ENCODE results near the gene NOC2L.

Gene NOC2L

DNA sequence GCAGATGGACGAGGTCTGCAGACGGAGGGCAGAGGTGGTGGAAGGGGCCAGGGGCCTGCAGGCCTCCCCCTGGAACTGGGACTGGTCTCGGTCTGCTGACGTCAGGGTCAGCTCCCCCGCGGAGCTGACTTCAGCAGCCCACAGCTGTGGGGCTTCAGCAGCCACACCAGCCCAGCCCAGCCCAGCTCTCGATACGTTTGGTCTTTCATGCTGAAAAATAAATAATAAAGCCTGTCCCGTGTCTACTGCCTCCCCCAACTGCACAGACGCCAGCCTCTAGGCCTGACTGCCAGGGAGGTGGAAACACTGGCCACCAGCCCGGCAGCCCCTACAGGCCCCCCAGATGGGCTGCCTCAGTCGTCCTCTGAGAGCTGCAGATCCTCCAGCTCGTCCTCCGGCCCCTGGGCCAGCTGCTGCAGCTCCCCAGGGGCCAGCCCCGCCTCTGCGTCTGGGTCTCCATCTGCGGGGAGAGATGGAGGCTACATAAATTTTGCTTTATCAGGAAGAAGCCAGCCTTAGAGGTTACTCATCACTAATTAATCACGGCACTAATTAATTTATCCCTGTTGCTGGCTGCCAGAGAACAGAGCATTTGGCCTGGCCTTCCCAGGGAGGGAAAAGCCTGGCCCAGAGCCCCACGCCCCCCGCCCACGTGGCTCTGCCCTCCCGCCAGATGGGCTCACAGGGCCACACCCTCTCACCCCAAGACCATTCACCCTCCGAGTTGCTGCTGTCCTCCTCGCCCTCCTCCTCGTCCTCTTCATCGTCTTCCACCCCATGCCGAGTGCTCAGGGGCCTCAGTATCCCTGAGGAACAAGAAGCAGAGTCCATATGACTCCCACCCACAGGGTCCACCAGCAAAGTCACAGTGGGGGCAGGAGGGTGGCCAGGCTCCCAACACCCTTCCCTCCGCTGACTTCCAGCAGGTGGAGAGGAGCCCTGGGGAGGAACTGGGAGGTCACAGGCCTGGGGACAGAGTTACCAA lies 14.4 kb downstream of the NOC2L start:
- no peak overlapping the region for H3K4me3 ChIP-seq (ENCODE audit: low read depth, low read length)

DNA sequence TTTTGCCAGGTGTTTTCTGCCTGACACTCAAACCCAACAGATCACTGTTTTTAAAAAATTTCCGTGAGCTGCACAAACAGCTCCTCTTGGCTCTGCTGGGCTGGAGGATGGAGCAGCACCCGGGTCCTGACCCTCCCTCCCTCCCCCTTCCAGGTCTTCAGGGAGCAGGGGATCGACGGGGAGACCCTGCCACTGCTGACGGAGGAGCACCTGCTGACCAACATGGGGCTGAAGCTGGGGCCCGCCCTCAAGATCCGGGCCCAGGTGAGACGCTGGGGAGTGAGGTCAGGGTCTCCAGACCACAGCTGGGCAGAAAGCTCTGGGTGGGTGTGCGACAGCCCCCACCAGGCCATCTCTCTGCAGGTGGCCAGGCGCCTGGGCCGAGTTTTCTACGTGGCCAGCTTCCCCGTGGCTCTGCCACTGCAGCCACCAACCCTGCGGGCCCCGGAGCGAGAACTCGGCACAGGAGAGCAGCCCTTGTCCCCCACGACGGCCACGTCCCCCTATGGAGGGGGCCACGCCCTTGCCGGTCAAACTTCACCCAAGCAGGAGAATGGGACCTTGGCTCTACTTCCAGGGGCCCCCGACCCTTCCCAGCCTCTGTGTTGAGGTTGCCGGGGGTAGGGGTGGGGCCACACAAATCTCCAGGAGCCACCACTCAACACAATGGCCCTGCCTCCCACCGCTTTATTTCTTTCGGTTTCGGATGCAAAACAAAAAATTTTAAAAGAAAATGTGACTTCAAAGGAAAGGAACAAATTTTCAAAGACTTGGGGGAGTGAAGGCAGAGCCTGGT lies 15.3 kb downstream of the NOC2L start:
- H3K4me3 ChIP-seq (ENCODE audit: low read depth, low read length): no peak overlapping the region

- no peak overlapping the region for H3K4me3 ChIP-seq (ENCODE audit: low read depth, low read length)
Measured at GRCh38 chr1:942864-943533, 16.1 kb downstream of the NOC2L start.

GRCh38 chr1:942411-942821 lies 16.6 kb downstream of the NOC2L start:
- H3K4me3 ChIP-seq (ENCODE audit: low read depth, low read length): peak overlapping the region; percentile 8

- no peak overlapping the region for H3K4me3 ChIP-seq (ENCODE audit: low read depth, low read length)
Measured at GRCh38 chr1:941588-942383, 17.3 kb downstream of the NOC2L start.

- peak overlapping the region; percentile 2 for H3K4me3 ChIP-seq (ENCODE audit: low read depth, low read length)
Measured at GRCh38 chr1:941015-941587, 18.0 kb downstream of the NOC2L start.

GRCh38 chr1:940107-941014 lies 18.7 kb downstream of the NOC2L start:
- H3K4me3 ChIP-seq (ENCODE audit: low read depth, low read length): no peak overlapping the region

DNA sequence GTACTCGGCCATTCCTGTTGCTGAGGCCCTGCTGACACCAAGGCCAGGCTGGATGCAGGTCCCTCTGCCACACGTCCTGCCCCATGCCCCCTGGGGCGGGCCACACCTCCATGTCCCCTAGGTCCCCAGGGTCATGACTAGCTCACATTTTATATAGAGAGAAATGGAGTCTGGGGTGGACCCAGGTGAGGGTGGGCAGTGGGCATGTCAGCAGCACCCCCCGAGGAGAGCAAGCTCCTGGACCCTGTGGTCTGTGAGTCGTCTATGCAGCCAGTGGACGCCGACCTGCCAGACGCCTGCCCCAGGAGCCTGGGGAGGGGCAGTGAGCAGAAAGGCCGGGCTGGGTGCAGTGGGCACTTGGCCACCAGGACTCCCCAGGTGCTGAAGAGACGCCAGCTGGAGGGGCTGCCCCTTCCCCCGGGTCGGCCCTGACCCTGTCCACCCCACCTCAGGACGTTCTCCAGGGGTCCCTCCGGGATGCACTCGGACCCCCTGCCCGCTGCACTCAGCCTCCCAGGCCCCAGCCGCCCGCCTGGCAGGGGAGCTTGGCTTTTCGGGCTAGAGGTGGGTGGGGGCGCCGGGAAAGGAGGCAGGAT lies 19.4 kb downstream of the NOC2L start:
- H3K4me3 ChIP-seq (ENCODE audit: low read depth, low read length): no peak overlapping the region

GRCh38 chr1:938711-939489 lies 20.2 kb downstream of the NOC2L start:
- H3K4me3 ChIP-seq (ENCODE audit: low read depth, low read length): no peak overlapping the region

DNA sequence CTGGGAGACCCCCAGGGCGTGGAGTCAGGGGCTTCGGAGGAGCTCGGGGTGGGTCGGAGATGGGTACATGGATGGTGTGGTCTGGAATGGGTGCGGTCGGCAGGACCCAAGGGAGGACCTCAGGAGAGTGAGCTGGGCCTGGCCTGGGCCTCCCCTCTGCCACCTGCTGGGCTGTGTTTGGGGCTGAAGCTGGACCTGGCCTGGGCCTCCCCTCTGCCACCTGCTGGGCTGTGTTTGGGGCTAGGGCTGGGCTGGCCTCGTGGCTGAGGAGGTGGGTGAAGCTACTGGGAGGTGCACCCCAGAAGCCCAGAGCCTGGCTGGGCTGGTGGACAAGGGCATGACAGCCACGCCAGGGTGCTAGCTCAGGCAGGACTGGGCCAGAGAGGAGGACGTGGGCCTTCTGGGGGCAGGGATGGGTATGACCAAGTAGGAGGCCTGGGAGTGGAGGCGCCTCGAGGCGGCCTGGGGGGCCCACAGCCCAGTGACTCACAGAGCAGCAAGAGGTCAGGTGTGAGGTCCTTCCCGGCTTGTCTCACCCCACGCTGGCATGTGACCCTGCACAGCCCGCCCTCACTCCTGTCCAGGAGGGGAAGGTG lies 20.9 kb downstream of the NOC2L start:
- H3K4me3 ChIP-seq (ENCODE audit: low read depth, low read length): no peak overlapping the region

- H3K4me3 ChIP-seq (ENCODE audit: low read depth, low read length): no peak overlapping the region
Measured at GRCh38 chr1:937521-937920, 21.5 kb downstream of the NOC2L start.

DNA sequence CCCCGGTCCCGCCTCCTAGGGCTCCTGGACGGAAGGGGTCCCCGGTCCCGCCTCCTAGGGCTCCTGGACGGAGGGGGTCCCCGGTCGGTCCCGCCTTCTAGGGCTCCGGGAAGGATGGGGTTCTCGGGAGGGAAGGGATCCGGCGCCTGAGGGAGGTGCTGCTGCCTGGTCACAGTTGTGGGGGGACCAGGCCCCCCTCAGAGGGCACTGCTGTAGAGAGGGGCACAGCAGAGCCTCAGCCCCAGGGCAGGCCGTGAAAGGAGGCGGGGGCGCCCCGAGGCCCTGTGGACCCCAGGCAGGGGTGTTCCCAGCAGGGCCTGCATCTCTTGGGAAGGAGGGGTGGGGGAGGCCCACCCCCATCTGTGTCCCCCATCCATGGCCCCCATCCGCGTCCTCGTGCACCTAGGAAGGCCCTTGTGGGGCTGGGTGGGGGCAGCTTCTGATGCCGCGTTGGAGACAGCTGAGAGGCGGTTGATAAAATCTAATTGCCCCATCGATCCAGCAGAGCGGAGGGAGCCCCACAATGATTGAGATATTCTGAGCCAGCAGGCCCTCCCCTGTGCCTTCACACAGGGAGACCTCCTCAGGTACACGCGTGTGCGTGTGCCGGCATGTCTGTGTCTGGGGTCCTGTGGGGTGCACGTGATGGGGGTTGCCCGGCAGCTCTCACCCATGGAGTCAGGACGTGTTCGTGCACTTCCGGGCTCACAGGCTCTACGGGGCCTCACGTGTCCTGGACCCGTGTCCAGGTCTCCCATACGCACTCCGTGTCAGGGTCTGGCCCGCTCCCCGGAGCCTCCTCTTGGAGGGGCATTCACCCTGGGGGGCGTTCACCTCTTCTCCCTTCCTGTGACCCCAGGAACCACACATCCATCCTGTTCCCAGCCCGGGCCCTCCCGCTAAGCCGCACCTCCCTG lies 22.4 kb downstream of the NOC2L start:
- no peak overlapping the region for H3K4me3 ChIP-seq (ENCODE audit: low read depth, low read length)

- H3K4me3 ChIP-seq (ENCODE audit: low read depth, low read length): no peak overlapping the region
Measured at GRCh38 chr1:935751-936231, 23.3 kb downstream of the NOC2L start.

DNA sequence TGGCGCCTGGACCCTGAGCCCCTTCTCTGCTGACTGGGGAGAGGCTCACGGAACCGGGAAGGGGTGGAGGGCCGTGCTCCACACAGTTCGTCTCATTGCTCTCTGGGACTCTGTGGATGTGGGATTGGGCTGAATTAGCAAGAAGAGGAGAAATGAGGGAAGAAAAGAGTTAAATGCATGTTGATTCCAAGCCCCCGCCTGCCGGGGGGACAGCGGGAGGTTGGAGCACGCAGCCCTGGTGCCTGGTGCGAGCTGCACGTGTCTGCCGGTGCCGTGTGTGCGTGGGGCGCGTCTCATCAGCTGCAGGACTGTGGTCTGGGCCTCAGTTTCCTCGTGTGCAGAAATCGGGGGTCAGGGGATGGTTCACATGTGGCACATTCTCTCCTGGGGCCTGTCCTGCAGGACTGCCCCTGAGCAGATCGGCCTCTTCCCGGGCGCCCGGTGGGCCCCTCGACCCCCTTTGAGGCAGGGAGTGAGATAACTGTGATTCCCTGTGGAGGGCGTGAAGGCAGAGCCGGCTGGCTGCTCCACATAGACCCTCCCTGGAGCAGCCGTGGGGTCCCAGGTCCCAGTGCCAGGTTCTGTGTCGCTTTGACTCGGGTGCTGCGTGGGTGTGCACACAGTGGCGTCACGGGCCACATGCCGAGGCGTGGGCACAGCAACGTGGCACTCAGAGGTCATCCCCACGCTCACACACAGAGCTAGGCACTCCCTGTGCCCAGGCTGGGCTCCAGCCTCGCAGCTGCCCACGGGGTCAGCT lies 23.9 kb downstream of the NOC2L start:
- no peak overlapping the region for H3K4me3 ChIP-seq (ENCODE audit: low read depth, low read length)

DNA sequence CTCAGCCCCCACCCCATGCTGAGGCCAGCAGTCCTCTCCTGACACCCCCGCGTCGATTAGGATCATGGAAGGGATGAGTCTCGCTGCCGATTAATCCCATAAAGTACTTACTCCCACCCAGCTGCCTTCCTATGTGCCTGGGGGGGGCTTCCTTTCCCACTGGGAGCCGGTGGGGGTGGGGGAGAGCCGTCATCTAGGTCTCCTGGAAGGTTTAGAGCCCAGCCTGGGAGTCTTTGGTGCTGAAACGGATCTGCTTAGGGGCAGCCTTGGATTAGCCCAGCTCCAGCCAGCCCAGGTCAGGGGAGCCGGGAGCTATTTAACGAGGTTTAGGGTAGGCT lies 25.5 kb downstream of the NOC2L start:
- no peak overlapping the region for H3K4me3 ChIP-seq (ENCODE audit: low read depth, low read length)

Measured in iPS-11a (cell line).